NCI-H2107 (cell line): ENCODE results near the gene GBP2.
"Not testable (repeated sequence)": the region's sequence is repeated elsewhere in the genome, so short reads cannot be mapped to it uniquely, and the experiment has no call there.

Experiments
- DNase-seq: peaks from one replicate; lab custom pipeline; 2025; lab: John Stamatoyannopoulos, UW

The GBP2 gene

DNA sequence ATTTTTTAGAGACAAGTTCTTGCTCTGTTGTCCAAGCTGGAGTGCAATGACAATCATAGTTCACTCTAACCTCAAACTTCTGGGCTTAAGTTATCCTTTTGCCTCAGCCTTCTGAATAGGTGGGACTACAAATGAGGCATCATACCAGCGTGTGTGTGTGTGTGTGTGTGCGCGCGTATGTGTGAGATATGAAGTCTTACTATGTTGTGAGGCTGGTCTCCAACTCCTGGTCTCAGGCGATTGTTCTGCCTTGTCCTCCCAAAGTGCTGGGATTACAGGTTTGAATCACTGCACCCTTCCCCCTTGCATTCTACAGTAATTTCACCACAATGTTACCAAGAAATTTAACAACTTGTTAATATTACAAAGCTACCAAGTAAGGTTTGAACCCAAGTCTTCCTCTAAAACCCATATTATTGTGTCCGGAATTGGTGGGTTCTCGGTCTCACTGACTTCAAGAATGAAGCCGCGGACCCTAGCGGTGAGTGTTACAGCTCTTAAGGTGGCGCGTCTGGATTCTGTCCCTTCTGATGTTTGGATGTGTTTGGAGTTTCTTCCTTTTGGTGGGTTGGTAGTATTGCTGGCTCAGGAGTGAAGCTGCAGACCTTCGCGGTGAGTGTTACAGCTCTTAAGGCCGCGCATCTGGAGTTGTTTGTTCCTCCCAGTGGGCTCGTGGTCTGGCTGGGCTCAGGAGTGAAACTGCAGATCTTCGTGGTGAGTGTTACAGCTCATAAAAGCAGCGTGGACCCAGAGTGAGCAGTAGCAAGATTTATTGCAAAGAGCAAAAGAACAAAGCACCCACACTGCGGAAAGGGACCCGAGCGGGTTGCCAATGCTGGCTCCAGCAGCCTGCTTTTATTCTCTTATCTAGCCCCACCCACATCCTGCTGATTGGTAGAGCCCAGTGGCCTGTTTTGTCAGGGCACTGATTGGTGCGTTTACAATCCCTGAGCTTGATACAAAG lies 970 bp upstream of the GBP2 start:
- DNase-seq, result not testable (repeated sequence)

GRCh38 chr1:89125240-89125912 lies 538 bp downstream of the GBP2 start:
- DNase-seq, result no peak

- no peak for DNase-seq
Observed at GRCh38 chr1:89121641-89122040, 4.3 kb downstream of the GBP2 start.

- DNase-seq, result no peak
Observed at GRCh38 chr1:89114662-89115061, 11.3 kb downstream of the GBP2 start.

GRCh38 chr1:89112871-89113613 lies 12.9 kb downstream of the GBP2 start:
- DNase-seq, result no peak

DNA sequence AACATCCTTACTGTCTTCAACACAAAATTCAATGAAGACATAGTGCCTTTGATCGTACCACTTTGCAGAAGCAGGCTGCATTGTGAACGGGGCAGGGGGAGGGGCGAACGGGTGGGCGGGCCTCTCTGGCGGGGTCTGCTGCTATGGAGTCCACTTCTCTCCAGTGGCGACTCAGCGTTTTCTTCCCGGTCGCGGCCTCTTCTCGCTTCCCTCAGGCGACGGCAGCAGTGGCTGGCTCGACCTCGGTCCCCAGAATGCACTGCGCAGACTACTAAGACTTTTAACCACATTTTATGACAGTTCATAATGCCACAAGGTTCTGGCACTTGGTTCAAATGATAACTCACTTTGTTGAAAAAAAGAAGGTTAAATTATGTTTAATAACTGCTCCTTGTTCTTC lies 21.2 kb downstream of the GBP2 start:
- no peak for DNase-seq

DNA sequence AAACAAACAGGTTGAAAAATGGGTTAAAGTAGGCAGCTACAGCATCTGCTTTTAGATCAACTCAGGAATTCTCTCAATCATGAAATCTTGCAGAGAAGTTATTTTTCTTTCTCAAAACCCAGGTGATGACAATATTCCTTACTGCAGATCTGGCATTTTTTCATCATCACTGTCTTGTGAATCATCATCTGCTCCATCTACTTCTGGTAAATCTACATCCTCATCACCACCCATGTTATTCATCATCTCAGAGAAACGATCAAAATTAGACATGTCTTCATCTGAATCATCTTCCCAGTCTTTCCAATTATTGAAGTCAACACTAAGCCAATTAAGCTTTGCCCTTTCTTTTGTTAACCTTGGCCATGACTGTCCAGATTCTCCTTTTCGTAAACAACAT lies 21.8 kb downstream of the GBP2 start:
- DNase-seq, result no peak

DNA sequence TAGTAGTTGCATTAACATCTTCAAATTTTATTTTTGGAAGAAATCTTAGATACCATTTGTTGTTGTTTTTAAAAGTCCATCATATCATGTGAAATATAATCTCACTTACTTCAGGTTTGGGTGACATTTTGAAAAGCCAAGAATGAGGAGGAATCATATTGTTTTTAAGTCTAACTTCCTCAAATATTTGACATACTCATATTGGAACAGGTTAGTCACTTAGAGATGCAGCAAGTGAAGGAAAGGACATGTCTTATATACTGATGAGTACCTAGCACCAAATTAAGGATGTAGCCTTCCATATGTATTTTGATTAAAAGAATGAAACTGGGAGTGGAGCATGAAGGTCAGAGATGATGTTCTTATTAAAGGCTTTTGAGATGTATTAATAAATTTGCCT lies 23.9 kb downstream of the GBP2 start:
- no peak for DNase-seq

DNA sequence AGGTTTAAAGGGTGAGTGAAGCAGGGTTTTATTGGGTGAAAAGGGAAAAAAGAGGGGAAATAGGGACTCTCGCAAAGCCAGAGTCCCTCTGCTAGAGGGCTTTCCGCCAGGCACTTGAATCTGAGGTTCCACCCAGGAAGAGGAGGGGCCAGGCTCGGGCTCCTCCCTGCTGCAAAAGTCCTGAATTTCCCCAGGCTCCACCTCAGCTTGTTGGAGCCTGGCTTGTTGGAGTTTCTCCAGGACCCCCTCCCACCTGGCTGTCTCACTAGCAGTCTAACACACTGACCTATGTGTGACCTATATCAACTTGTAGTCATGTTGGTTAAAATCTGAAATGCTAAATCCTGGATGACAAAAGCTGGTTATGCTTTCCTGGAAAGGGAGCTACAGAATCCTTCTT lies 25.5 kb downstream of the GBP2 start:
- no peak for DNase-seq

GRCh38 chr1:89098857-89099256 lies 27.1 kb downstream of the GBP2 start:
- no peak for DNase-seq

DNA sequence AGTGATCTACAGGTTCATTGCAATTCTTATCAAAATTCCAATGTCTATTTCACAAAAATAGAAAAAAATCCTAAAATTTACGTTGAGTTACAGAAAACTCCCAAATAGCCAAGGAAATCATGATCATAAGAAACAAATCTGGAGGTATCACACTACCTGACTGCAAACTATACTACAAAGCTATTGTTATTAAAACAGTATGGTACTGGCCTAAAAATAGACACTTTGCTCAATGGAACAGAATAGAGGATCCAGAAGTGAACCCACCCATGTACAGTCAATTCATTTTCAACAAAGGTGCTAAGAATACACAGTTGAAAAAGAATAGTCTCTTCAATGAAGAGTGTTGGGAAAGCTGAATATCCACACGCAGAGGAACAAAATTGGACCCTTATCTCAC lies 30.2 kb downstream of the GBP2 start:
- DNase-seq, result no peak

- no peak for DNase-seq
Observed at GRCh38 chr1:89089962-89090361, 36.0 kb downstream of the GBP2 start.

DNA sequence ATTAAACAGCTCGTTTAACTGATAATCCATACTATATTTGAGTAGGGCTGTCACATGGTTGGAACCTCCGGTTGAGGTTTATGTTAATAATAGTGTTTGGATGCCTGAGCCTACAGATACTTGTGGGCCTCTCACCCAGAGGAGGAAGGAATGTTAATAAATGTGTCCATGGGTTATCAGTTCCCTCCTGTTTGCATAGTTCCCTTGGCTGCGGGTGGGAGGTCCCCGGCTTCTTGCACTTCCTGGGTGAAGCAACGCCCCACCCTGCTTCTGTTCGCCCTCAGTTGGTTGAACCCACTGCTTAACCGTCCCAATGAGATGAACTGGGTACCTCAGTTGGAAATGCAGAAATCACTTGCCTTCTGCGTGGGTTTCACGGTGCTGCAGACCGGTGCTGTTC lies 37.3 kb downstream of the GBP2 start:
- no peak for DNase-seq

- no peak for DNase-seq
Observed at GRCh38 chr1:89087241-89087640, 38.7 kb downstream of the GBP2 start.

DNA sequence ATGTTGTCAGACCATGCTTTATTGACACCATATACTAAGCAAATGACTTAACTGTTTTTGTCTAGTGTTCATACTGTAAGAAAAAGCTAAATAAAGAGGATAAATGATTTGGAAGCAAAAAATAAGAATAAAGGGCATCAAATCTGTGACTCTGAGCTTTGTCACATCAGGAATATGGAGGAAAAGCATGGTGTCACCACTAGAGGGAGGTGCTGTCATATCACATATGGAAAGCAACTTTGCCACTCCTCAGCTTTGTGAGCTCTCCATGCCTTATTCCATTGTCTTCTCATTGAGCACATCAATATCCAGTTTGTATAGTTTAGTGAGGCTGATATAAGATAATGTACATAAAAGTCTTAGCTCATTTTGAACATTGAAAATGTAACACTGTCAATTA lies 40.1 kb downstream of the GBP2 start:
- peak; percentile 72 for DNase-seq

DNA sequence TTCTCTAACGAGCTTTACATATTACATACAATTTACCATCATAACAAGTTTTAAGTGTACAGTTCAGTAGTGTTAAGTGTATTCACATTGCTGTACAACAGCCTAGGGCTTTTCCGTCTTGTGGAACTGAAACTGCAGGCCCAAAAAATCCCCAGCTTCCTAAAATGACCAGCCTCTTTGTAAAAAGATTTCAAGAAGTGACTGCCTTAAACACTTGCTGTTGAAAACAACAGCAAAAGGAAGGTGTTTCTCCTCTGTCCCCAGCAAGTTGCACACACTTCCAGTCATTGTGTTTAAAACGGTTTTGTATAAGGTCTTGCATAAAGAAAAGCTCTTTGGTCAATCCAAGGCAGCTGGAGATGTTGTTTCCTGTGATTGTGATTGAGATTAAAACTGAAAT lies 44.9 kb downstream of the GBP2 start:
- DNase-seq, result no peak

- DNase-seq, result not testable (repeated sequence)
Observed at GRCh38 chr1:89080068-89080467, 45.8 kb downstream of the GBP2 start.

- not testable (repeated sequence) for DNase-seq
Observed at GRCh38 chr1:89072466-89073065, 53.3 kb downstream of the GBP2 start.

DNA sequence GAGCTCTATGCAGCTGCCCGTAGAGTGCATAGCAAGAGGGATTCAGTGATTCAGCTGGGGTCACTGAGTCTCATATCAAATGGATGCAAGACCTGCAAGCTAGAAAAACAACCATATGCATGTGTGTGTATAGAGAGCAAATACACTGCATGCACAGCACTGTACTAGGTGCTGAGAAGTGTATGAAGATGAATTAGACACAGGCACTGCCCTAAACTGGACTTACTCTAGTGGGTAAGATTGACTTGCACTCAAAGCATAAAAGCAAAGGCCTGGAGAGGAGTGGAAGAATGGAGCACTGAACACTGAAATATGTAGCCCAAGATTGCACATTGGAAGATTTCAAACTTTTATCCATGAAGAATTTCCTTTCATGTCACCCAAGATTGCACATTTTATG lies 55.4 kb downstream of the GBP2 start:
- no peak for DNase-seq

DNA sequence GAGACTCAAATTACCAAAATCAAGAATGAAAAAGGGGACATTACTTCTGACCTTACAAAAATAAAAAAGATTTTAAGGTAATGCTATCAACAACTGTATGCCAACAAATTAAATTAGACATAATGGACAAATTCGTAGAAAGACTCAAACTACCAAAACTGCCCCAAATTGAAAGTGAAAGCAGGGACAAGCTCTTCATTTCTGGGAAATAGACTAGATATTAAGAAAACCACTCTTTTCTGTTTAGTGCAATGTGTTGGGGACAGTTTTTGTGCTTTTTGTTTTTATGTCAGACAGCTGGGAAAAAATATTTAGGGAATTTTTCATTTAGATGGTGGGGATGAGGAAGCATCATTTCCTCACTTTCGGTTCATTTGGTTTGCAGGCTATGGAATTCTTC lies 56.0 kb downstream of the GBP2 start:
- no peak for DNase-seq

- DNase-seq, result no peak
Observed at GRCh38 chr1:89068291-89068690, 57.6 kb downstream of the GBP2 start.
